Lung (tissue), 12 donors: Measurements from ENCODE around the gene PFKFB2. TPM values are rescaled to one million over a fixed set of nuclear protein-coding genes. Genes with fewer than 3 reads are reported as not detected.
A peak's percentile ranks its signal among the peaks of the same experiment; 100 is the strongest.

Experiments used
- ATAC-seq: fragments of 200-7000 bp; cut with Tn5 transposase; one replicate; pipeline ENCODE4 v1.9.1; 2020; ENCODE audit warnings: moderate number of reproducible peaks; ENCODE audit not compliant: insufficient read depth, low FRiP score
- DNase-seq, 3 donors: peaks; one replicate each; pipeline ENCODE4 v3.0.0-alpha.2; 2013 to 2017
- H3K27ac ChIP-seq, 2 donors: one replicate each; pipeline ENCODE4 v1.5.1; 2013; ENCODE audit warnings: mild to moderate bottlenecking in 2 of 2, moderate library complexity in 2 of 2, control low read depth in 1 of 2, inconsistent platforms in 1 of 2, low read depth in 1 of 2, low read length in 1 of 2
- H3K27me3 ChIP-seq, 3 donors: one replicate each; pipeline ENCODE4 v1.5.1; 2013; ENCODE audit warnings: low read length in 2 of 3; ENCODE audit not compliant: control insufficient read depth in 3 of 3, insufficient read depth in 3 of 3
- H3K36me3 ChIP-seq, 4 donors: one replicate each; pipeline ENCODE4 v1.5.1; 2013; ENCODE audit warnings: low read length in 4 of 4, mild to moderate bottlenecking in 1 of 4, moderate library complexity in 1 of 4; ENCODE audit not compliant: control insufficient read depth in 4 of 4, insufficient read depth in 4 of 4
- H3K4me1 ChIP-seq, 5 donors: one replicate each; pipeline ENCODE4 v1.5.1; 2013; ENCODE audit warnings: low read length in 5 of 5, mild to moderate bottlenecking in 2 of 5, moderate library complexity in 1 of 5; ENCODE audit not compliant: control insufficient read depth in 5 of 5, insufficient read depth in 5 of 5
- H3K4me3 ChIP-seq: one replicate; pipeline ENCODE4 v1.5.1; 2013; ENCODE audit warnings: mild to moderate bottlenecking, control low read depth, moderate library complexity
- H3K9ac ChIP-seq, 2 donors: one replicate each; pipeline ENCODE4 v1.5.1; 2013; ENCODE audit warnings: low read length in 2 of 2, control low read depth in 1 of 2; ENCODE audit not compliant: insufficient read depth in 1 of 2
- H3K9me3 ChIP-seq, 4 donors: one replicate each; pipeline ENCODE4 v1.5.1; 2013; ENCODE audit warnings: low read length in 3 of 4, mild to moderate bottlenecking in 1 of 4, moderate library complexity in 1 of 4; ENCODE audit not compliant: control insufficient read depth in 4 of 4, insufficient read depth in 3 of 4
- WGBS, 2 donors: extraction: QIAGEN DNeasy Blood & Tissue Kit; methylation state at CpG; one replicate each; pipeline ENCODE4 v1.1.7; 2013; 5-methylcytosine and 5-hydroxymethylcytosine counted together
- polyA plus RNA-seq, 2 donors: library from polyadenylated mRNA; stranded (reverse); fragments of 200-250 nt; gene quantifications; one replicate each; pipeline ENCODE4 v1.2.1, GENCODE V29; 2013
- total RNA-seq, 2 donors: library from RNA; depleted of rRNA in 1 of 2; stranded (reverse); fragments of >200 nt in 1 of 2; gene quantifications; one replicate each; pipeline ENCODE4 v1.2.1, GENCODE V29; 2014 to 2021
- TF ChIP-seq, protein P1 (sequence below): IDR thresholded peaks from 2 replicates; pipeline ENCODE4 v1.5.1; 2012; ENCODE audit warnings: mild to moderate bottlenecking; ENCODE audit errors: control extremely low read depth, extremely low read depth
- donor health status: control.
- donor health status: control.
- donor health status: Bipolar disorder and iron deficiency.
- donor health status: healthy.
- donor health status: DM: yes; HTN: yes; CAD: no.

Gene PFKFB2
- total and polyA plus RNA-seq, 4 donors, result 19.9 to 52.3 (median 39.6) TPM

DNA sequence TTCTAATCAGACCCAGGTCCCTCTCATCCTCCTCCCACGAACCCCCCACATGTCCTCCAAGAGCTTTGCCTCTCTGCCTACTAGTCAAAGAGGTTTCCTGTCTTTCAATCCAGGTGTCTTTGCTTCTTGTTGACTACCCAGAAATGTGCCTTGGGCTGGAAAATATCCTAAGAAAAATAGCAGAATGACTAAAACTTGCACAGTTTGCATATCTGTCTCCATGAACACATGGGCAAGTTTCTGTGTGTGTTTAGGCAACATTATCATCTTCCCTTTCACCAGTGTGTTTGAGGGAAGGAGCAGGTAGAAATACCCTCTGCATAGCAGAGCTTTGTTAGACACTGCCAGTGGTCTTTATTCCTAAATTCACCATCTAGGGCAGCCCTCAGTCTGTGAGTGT is 22.1 kb upstream of the PFKFB2 start:
- Histone ChIP-seq H3K4me3 (peak overlapping the region; percentile 53), H3K9me3 (peaks cover 0 to 1% (median 0%) of the 10 kb centered on the region in 4 donors), H3K27ac (peak overlapping the region in 1 of 2 donors; percentile 93), H3K36me3 (no peaks in the 10 kb centered on the region), H3K9ac (peak overlapping the region; percentile 14 to 81), H3K27me3 (no peaks in the 10 kb centered on the region), H3K4me1 (peaks cover 3 to 10% (median 3%) of the 10 kb centered on the region in 5 donors)
- ATAC-seq (no peak), DNase-seq (no peak)
- 44 to 82% methylated on average over 1 of the region's 1 CpG for WGBS, 2 donors
- TF ChIP-seq, protein P1, sequence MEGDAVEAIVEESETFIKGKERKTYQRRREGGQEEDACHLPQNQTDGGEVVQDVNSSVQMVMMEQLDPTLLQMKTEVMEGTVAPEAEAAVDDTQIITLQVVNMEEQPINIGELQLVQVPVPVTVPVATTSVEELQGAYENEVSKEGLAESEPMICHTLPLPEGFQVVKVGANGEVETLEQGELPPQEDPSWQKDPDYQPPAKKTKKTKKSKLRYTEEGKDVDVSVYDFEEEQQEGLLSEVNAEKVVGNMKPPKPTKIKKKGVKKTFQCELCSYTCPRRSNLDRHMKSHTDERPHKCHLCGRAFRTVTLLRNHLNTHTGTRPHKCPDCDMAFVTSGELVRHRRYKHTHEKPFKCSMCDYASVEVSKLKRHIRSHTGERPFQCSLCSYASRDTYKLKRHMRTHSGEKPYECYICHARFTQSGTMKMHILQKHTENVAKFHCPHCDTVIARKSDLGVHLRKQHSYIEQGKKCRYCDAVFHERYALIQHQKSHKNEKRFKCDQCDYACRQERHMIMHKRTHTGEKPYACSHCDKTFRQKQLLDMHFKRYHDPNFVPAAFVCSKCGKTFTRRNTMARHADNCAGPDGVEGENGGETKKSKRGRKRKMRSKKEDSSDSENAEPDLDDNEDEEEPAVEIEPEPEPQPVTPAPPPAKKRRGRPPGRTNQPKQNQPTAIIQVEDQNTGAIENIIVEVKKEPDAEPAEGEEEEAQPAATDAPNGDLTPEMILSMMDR, result no peak

DNA sequence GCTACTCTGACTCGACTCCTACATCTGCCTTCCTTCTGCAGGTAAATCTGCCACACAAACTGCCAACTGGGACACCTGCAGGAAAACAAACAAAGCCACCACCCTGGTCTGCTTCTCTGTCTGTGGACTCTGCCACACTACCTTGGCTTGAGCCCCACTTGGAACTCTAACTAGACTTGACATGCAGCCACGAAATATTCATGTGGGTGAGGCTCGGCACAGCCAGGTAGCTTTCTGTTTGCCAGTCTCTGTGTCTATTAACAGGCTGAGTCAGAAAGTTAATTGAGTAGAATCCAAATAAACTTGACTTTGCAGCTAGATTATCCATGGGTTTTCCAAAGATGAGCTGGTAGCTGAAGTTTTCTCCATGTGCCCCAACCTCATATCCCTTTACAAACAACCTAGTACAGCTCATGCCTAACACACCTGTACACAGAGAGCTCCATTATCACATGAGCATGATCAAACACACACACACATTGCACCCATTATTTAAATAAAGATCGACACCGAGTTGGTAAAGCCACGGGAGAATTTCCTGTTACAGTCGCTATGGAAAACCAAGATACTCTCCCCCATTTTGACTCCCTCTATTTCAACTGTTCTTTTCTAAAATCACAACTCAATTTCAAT is 21.3 kb upstream of the PFKFB2 start:
- no peaks in the 10 kb centered on the region for H3K27me3 ChIP-seq
- peaks cover 0 to 1% (median 0%) of the 10 kb centered on the region in 4 donors for H3K9me3 ChIP-seq
- H3K36me3 ChIP-seq, result no peaks in the 10 kb centered on the region
- H3K4me1 ChIP-seq, result peaks cover 0 to 7% (median 3%) of the 10 kb centered on the region in 5 donors
- DNase-seq (no peak), ATAC-seq (no peak)
- H3K27ac ChIP-seq, result peak overlapping the region in 1 of 2 donors; percentile 93
- WGBS, 2 donors, result 56 to 81% methylated on average over 7 of the region's 7 CpGs
- peak overlapping the region; percentile 53 for H3K4me3 ChIP-seq
- H3K9ac ChIP-seq, result peak overlapping the region in 1 of 2 donors; percentile 65
- TF ChIP-seq, protein P1, result no peak

DNA sequence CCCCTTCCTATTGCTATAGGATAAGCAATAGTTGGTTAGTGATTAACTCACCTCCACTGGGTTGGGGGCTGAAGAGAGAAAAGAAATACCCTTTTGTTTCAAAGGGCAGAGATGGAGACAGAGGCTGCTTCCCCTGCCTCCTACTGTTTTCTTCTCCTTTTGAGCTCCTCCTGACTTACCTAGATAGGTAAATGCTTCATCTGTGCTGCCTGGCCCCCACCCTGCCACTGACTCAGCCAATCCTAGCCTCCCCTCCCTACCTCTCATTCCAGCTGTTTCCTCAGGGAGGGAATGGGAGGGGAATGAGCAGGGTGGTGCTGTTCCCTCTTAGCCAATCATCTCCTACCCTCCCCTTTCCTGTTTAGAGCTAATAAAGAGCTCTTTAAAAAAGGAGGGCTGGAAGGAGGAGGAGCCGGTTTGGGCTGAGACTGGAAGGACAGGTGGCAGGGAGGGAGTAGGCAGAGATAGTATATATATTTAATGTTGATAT is 20.5 kb upstream of the PFKFB2 start, which contains the start of gene C1orf116:
C1orf116 (minus strand) TSS at position 229 of the 490 bp plus-strand sequence. CDS start 5,158 bp downstream, outside the sequence.
- no peaks in the 10 kb centered on the region for H3K36me3 ChIP-seq
- DNase-seq (peak; percentile 52 to 83 (median 55)), ATAC-seq (peak; percentile 80)
- WGBS, 2 donors, result 7% methylated on average over 1 of the region's 1 CpG
- peak within 1 kb of the TSS in 1 of 2 donors; percentile 93 for H3K27ac ChIP-seq
- TF ChIP-seq, protein P1, result no peak
- H3K4me3 ChIP-seq, result peak within 1 kb of the TSS; percentile 53
- peaks cover 0 to 4% (median 0%) of the 10 kb centered on the region in 5 donors for H3K4me1 ChIP-seq
- peaks cover 0 to 1% (median 0%) of the 10 kb centered on the region in 4 donors for H3K9me3 ChIP-seq
- H3K27me3 ChIP-seq, result no peaks in the 10 kb centered on the region
- H3K9ac ChIP-seq, result peak within 1 kb of the TSS in 1 of 2 donors; percentile 65
